DOHH2 (cell line): ENCODE data around the gene LRRC39.

ENCODE experiments used
- CTCF ChIP-seq: fragments of 200-600 bp; sonication (generic); IDR thresholded peaks from one replicate; pipeline ENCODE4 v1.5.1; 2014; ENCODE audit warnings: antibody characterized with exemption, mild to moderate bottlenecking, low read depth, low read length; ENCODE audit not compliant: poor library complexity, severe bottlenecking
- EZH2phosphoT487 ChIP-seq: fragments of 200-600 bp; sonication (generic); IDR thresholded peaks from 2 replicates; pipeline ENCODE4 v1.6.1; 2017; ENCODE audit warnings: borderline replicate concordance, mild to moderate bottlenecking, antibody characterized with exemption, low read length, moderate library complexity, mixed read lengths

GRCh38 chr1:100147875-100148274 is 30.2 kb downstream of the LRRC39 start:
- TF ChIP-seq CTCF (no peak), EZH2phosphoT487 (no peak)
